HCT116 (cell line): ENCODE results near the gene DOCK7. TPM values are rescaled to one million over a fixed set of nuclear protein-coding genes. Genes with fewer than 3 reads are reported as not detected.

ENCODE experiments used
- ATAC-seq: fragments of 200-7000 bp; cut with Tn5 transposase; 2 replicates; pipeline ENCODE4 v1.9.1; 2020; ENCODE audit warnings: mild to moderate bottlenecking, moderate library complexity
- BruUV-seq: library from RNA; stranded (reverse); fragments of 400-500 nt; replicated peaks from 2 replicates; lab custom pipeline; 2021; lab: Mats Ljungman, UMichigan
- CTCF ChIA-PET: fragments of 300-600 bp; sonication (Branson Sonifier 250); formaldehyde crosslinking; loops from one replicate; lab custom pipeline; 2021; ENCODE audit warnings: antibody characterized with exemption; lab: Charles Lee
- POLR2A ChIA-PET: fragments of 300-600, 350-600 bp; sonication (Branson Sonifier 250); formaldehyde crosslinking; loops from one replicate; lab custom pipeline; 2021; ENCODE audit warnings: antibody characterized with exemption; lab: Charles Lee
- RAD21 ChIA-PET, 2 experiments: fragments of 300-600 bp; sonication (Branson Sonifier 250); formaldehyde crosslinking; loops; one replicate each; lab custom pipeline; 2023; ENCODE audit warnings: low total read pairs in 2 of 2; ENCODE audit not compliant: uncharacterized antibody in 2 of 2, unreplicated experiment in 2 of 2, low non-redundant PET in 1 of 2; lab: Charles Lee
- DNase-seq: peaks from one replicate; pipeline ENCODE4 v3.0.0-alpha.2; 2010; ENCODE audit warnings: low read depth, low spot score
- H2AFZ ChIP-seq: fragments of 200-600 bp; shearing (Covaris generic), sonication (generic); 2 replicates; pipeline ENCODE4 v1.6.1; 2017; ENCODE audit warnings: low read depth, mixed run types, mixed read lengths, antibody characterized with exemption, low read length; ENCODE audit not compliant: poor library complexity, severe bottlenecking
- H3K27ac ChIP-seq: 2 replicates; pipeline ENCODE4 v1.5.1; 2012; ENCODE audit warnings: low read depth, low read length
- H3K27me3 ChIP-seq: fragments of 200-600 bp; sonication (generic); 2 replicates; pipeline ENCODE4 v1.6.1; 2016; ENCODE audit warnings: mixed run types, low read length, mixed read lengths; ENCODE audit not compliant: insufficient read depth
- H3K36me3 ChIP-seq, 2 experiments: fragments of 200-500 bp in 1 of 2; fragments of 200-600 bp in 1 of 2; sonication (Bioruptor generic) in 1 of 2; sonication (generic) in 1 of 2; 2 replicates each; pipeline versions ENCODE4 v1.5.1 to v1.6.1; 2014 to 2016; ENCODE audit warnings: low read length in 2 of 2, inconsistent platforms in 1 of 2, mixed read lengths in 1 of 2, mixed run types in 1 of 2; ENCODE audit not compliant: insufficient read depth in 2 of 2, control insufficient read depth in 1 of 2
- H3K4me1 ChIP-seq, 2 experiments: fragments of 200-600 bp in 1 of 2; sonication (generic) in 1 of 2; 2 replicates each; pipeline versions ENCODE4 v1.5.1 to v1.6.1; 2012 to 2017; ENCODE audit warnings: low read length in 2 of 2, inconsistent platforms in 1 of 2, mild to moderate bottlenecking in 1 of 2, mixed read lengths in 1 of 2, mixed run types in 1 of 2, moderate library complexity in 1 of 2; ENCODE audit not compliant: insufficient read depth in 2 of 2, control insufficient read depth in 1 of 2
- H3K4me2 ChIP-seq: fragments of 200-600 bp; sonication (generic); 2 replicates; pipeline ENCODE4 v1.6.1; 2017; ENCODE audit warnings: mixed run types, low read length, mixed read lengths
- H3K4me3 ChIP-seq, 2 experiments: fragments of 200-600 bp in 1 of 2; sonication (generic) in 1 of 2; replicated peaks in 1 of 2; 2 replicates each; pipeline ENCODE4 v1.5.1; 2011 to 2016; ENCODE audit warnings: low read length in 2 of 2, control low read depth in 1 of 2, low read depth in 1 of 2, mild to moderate bottlenecking in 1 of 2, mixed read lengths in 1 of 2, mixed run types in 1 of 2
- H3K79me2 ChIP-seq: fragments of 200-600 bp; sonication (generic); 2 replicates; pipeline ENCODE4 v1.6.1; 2017; ENCODE audit warnings: mild to moderate bottlenecking, mixed run types, low read length, moderate library complexity, mixed read lengths; ENCODE audit not compliant: insufficient read depth
- H3K9ac ChIP-seq: fragments of 200-600 bp; sonication (generic); 2 replicates; pipeline ENCODE4 v1.6.1; 2016; ENCODE audit warnings: low read length, mixed read lengths
- H3K9me2 ChIP-seq: fragments of 200-600 bp; sonication (generic), shearing (Covaris generic); 2 replicates; pipeline ENCODE4 v1.6.1; 2017; ENCODE audit warnings: mixed run types, mild to moderate bottlenecking, moderate library complexity; ENCODE audit not compliant: insufficient read depth
- H3K9me3 ChIP-seq, 2 experiments: fragments of 200-500 bp in 1 of 2; fragments of 200-600 bp in 1 of 2; sonication (Bioruptor generic) in 1 of 2; sonication (generic) in 1 of 2; 2 replicates each; pipeline ENCODE4 v1.6.1; 2014 to 2017; ENCODE audit warnings: low read length in 2 of 2, mixed read lengths in 2 of 2, inconsistent platforms in 1 of 2, low read depth in 1 of 2, mild to moderate bottlenecking in 1 of 2, mixed run types in 1 of 2, moderate library complexity in 1 of 2; ENCODE audit not compliant: control insufficient read depth in 1 of 2, insufficient read depth in 1 of 2
- H4K20me1 ChIP-seq: fragments of 200-600 bp; sonication (generic), shearing (Covaris generic); 2 replicates; pipeline ENCODE4 v1.6.1; 2017; ENCODE audit warnings: mixed run types, mild to moderate bottlenecking, moderate library complexity; ENCODE audit not compliant: insufficient read depth
- CBX3 ChIP-seq: IDR thresholded peaks from 2 replicates; pipeline ENCODE4 v1.6.1; 2012; ENCODE audit warnings: low read depth
- CEBPB ChIP-seq: IDR thresholded peaks from 2 replicates; pipeline ENCODE4 v1.6.1; 2012; ENCODE audit warnings: low read depth
- EGR1 ChIP-seq: IDR thresholded peaks from 2 replicates; pipeline ENCODE4 v1.6.1; 2012; ENCODE audit warnings: low read depth
- FOSL1 ChIP-seq: IDR thresholded peaks from 2 replicates; pipeline ENCODE4 v1.6.1; 2012; ENCODE audit warnings: low read depth
- JUND ChIP-seq: IDR thresholded peaks from 2 replicates; pipeline ENCODE4 v1.6.1; 2012
- SIN3A ChIP-seq: IDR thresholded peaks from 2 replicates; pipeline ENCODE4 v1.6.1; 2012; ENCODE audit warnings: low read depth
- SP1 ChIP-seq: IDR thresholded peaks from 2 replicates; pipeline ENCODE4 v1.6.1; 2012; ENCODE audit warnings: low read depth
- TCF7L2 ChIP-seq: IDR thresholded peaks from 2 replicates; pipeline ENCODE4 v1.7.0; 2011; ENCODE audit warnings: borderline replicate concordance, inconsistent platforms; ENCODE audit not compliant: insufficient read depth, insufficient read length; ENCODE audit errors: extremely low read depth
- YY1 ChIP-seq: IDR thresholded peaks from 2 replicates; pipeline ENCODE4 v1.6.1; 2011; ENCODE audit warnings: low read length, low read depth, moderate library complexity, mild to moderate bottlenecking; ENCODE audit not compliant: insufficient replicate concordance; ENCODE audit errors: extremely low read depth
- ZFX ChIP-seq: fragments of 450-650 bp; IDR thresholded peaks from 2 replicates; pipeline ENCODE4 v1.6.1; 2017
- ZNF274 ChIP-seq: fragments of 200-500 bp; sonication (Bioruptor generic); IDR thresholded peaks from 2 replicates; pipeline ENCODE4 v1.6.1; 2014; ENCODE audit warnings: mild to moderate bottlenecking, low read depth, low read length, inconsistent platforms
- intact Hi-C: fragments of 100-400 bp; cut with micrococcal nuclease; formaldehyde crosslinking; loops from 2 replicates; pipeline ENCODE4 v1.10.0; 2022
- total RNA-seq: library from RNA; stranded (reverse); gene quantifications from one replicate; pipeline ENCODE4 v1.2.1, GENCODE V29; 2021; ENCODE audit not compliant: unreplicated experiment
- TF ChIP-seq, protein P1 (sequence below): IDR thresholded peaks from 2 replicates; pipeline ENCODE4 v1.6.1; 2012
- TF ChIP-seq, protein P2 (sequence below), 3 experiments: fragments of 200-600 bp in 1 of 3; sonication (generic) in 1 of 3; IDR thresholded peaks in 2 of 3; conservative IDR thresholded peaks in 1 of 3; 2 replicates each; pipeline ENCODE4 v1.5.1; 2012 to 2017; ENCODE audit warnings: low read depth in 2 of 3, low read length in 2 of 3, antibody characterized with exemption in 1 of 3, borderline replicate concordance in 1 of 3, control low read depth in 1 of 3, mild to moderate bottlenecking in 1 of 3, mixed read lengths in 1 of 3, mixed run types in 1 of 3, moderate library complexity in 1 of 3; ENCODE audit not compliant: insufficient read depth in 1 of 3
- TF ChIP-seq, protein P3 (sequence below): IDR thresholded peaks from 2 replicates; pipeline ENCODE4 v1.6.1; 2012

DOCK7 gene
- total RNA-seq, 1 experiment from 2014 or later, result 49.0 TPM

DNA sequence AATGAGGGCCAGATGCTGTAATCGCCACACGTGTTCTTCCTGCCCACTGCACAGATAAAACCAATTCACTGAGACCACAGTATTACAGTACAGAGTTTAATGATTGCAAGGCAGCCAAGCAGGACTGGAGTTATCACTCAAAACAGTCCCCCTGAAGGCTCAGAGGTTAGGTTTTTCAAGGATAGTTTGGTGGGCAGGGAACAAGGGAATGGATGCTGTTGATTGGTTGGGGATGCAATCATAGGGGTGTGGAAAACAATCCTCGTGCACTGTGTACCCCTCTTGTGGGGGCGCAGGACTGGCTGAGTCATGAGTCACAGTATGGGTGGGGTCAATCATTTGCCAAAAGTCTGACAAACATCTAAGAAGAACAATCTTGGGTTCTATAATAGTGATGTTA, 263.8 kb downstream of the DOCK7 start:
- intact Hi-C loops, result no loop called here
- peaks cover 0 to 11% of the 10 kb centered on the region in 2 experiments; a peak in 3 of 4 replicates for H3K4me1 ChIP-seq
- H3K4me2 ChIP-seq, result peak overlapping the region; percentile 44; the same call in 1 of the 2 replicates
- no peak overlapping the region for H3K4me3 ChIP-seq
- peak overlapping the region; percentile 86 for H2AFZ ChIP-seq
- H3K27ac ChIP-seq, result no peak overlapping the region
- no TSS peak for BruUV-seq
- RAD21 ChIA-PET, result no interaction called here
- H3K79me2 ChIP-seq, result no peaks in the 10 kb centered on the region
- CTCF ChIA-PET, result no interaction called here
- no peaks in the 10 kb centered on the region for H3K9me3 ChIP-seq
- H3K9ac ChIP-seq, result no peak overlapping the region
- TF ChIP-seq, protein P1, sequence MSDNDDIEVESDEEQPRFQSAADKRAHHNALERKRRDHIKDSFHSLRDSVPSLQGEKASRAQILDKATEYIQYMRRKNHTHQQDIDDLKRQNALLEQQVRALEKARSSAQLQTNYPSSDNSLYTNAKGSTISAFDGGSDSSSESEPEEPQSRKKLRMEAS, result no peak
- TF ChIP-seq EGR1, result 0 out of 2 replicates have a peak, but pooled peaks have one; percentile 24
- 0 out of 2 replicates have a peak, but pooled peaks have one; percentile 27 for TF ChIP-seq FOSL1
- H4K20me1 ChIP-seq, result no peaks in the 10 kb centered on the region
- no peak for DNase-seq
- POLR2A ChIA-PET, result interaction anchor here (0.8 kb wide), 1 partner anchor 12 kb away, joined by 3 read pairs; the partner anchor contains the start of gene USP1
- H3K9me2 ChIP-seq, result no peaks in the 10 kb centered on the region
- H3K36me3 ChIP-seq, result no peaks in the 10 kb centered on the region
- H3K27me3 ChIP-seq, result no peaks in the 10 kb centered on the region
- ATAC-seq, result peak; percentile 79

DNA sequence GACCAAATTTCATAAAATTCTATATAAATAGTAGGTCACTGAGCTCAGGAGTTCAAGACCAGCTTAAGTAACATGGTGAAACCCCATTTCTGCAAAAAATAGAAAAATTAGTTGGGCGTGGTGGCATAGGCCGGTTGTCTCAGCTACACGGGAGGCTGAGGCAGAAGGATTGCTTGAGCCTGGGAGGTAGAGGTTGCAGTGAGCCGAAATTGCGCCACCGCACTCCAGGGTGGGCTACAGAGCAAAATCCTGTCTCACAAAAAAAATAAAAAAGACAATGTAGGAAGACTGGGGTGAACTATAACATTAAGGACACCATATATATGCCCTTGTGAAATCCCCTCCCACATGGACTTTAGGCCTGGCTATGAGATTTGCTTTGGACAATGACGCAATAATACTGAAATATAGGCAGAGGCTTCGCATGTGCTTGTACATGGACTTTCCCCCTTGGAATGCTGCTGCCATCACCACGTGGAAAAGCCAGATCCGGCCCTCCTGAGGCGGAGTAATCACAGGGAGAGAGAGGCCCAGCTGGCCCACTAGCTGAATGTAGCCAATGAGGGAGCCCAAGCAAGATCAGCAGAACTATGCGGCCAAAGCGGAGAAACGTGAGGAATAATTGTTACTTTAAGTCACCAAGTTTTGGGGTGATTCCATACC, 264.5 kb downstream of the DOCK7 start:
- Histone ChIP-seq H3K27ac (no peak overlapping the region), H2AFZ (peak overlapping the region; percentile 86), H3K9ac (no peak overlapping the region), H3K4me2 (no peak overlapping the region), H3K9me2 (no peaks in the 10 kb centered on the region), H4K20me1 (no peaks in the 10 kb centered on the region), H3K4me3 (no peak overlapping the region), H3K4me1 (peaks cover 0 to 11% of the 10 kb centered on the region in 2 experiments; a peak in 3 of 4 replicates), H3K36me3 (no peaks in the 10 kb centered on the region), H3K27me3 (no peaks in the 10 kb centered on the region), H3K9me3 (no peaks in the 10 kb centered on the region), H3K79me2 (no peaks in the 10 kb centered on the region)
- BruUV-seq, result no TSS peak
- intact Hi-C loops, result no loop called here
- DNase-seq (no peak), ATAC-seq (peak; percentile 32; the same call in 1 of the 2 replicates)
- ChIA-PET RAD21 (no interaction called here), CTCF (no interaction called here), POLR2A (interaction anchor here (0.8 kb wide), 1 partner anchor 13 kb away, joined by 3 read pairs; the partner anchor contains the start of gene USP1)
- TF ChIP-seq, protein P2, sequence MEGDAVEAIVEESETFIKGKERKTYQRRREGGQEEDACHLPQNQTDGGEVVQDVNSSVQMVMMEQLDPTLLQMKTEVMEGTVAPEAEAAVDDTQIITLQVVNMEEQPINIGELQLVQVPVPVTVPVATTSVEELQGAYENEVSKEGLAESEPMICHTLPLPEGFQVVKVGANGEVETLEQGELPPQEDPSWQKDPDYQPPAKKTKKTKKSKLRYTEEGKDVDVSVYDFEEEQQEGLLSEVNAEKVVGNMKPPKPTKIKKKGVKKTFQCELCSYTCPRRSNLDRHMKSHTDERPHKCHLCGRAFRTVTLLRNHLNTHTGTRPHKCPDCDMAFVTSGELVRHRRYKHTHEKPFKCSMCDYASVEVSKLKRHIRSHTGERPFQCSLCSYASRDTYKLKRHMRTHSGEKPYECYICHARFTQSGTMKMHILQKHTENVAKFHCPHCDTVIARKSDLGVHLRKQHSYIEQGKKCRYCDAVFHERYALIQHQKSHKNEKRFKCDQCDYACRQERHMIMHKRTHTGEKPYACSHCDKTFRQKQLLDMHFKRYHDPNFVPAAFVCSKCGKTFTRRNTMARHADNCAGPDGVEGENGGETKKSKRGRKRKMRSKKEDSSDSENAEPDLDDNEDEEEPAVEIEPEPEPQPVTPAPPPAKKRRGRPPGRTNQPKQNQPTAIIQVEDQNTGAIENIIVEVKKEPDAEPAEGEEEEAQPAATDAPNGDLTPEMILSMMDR (IDR thresholded peaks at IDR 0.05 in 2 of 3, conservative IDR thresholded peaks at IDR 0.05 in 1 of 3; ENCODE audit: borderline replicate concordance in 1 of 3, insufficient read depth in 1 of 3, low read depth in 2 of 3, low read length in 2 of 3), result no peak
- TF ChIP-seq SIN3A (no peak), YY1 (no peak), CEBPB (peak; percentile 45; the same call in 1 of the 2 replicates), SP1 (no peak), CBX3 (no peak), TCF7L2 (no peak), ZNF274 (no peak), ZFX (no peak), JUND (no peak)
- TF ChIP-seq, protein P1, result 0 out of 2 replicates have a peak, but pooled peaks have one; percentile 16
- TF ChIP-seq, protein P3, sequence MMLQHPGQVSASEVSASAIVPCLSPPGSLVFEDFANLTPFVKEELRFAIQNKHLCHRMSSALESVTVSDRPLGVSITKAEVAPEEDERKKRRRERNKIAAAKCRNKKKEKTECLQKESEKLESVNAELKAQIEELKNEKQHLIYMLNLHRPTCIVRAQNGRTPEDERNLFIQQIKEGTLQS, result no peak
